SU-DHL-6 (cell line): ENCODE measurements around the gene SPHK2.

Experiments
- EZH2phosphoT487 ChIP-seq: fragments of 200-600 bp; sonication (generic), shearing (Covaris generic); conservative IDR thresholded peaks from 2 replicates; pipeline ENCODE4 v1.6.1; 2018; ENCODE audit warnings: mild to moderate bottlenecking, antibody characterized with exemption, low read length, moderate library complexity, mixed read lengths
- TF ChIP-seq, protein P1 (sequence below): fragments of 200-600 bp; sonication (generic); IDR thresholded peaks from one replicate; pipeline ENCODE4 v1.5.1; 2017; ENCODE audit warnings: antibody characterized with exemption, mild to moderate bottlenecking, low read length, moderate library complexity; ENCODE audit not compliant: insufficient read depth, poor library complexity, severe bottlenecking

DNA sequence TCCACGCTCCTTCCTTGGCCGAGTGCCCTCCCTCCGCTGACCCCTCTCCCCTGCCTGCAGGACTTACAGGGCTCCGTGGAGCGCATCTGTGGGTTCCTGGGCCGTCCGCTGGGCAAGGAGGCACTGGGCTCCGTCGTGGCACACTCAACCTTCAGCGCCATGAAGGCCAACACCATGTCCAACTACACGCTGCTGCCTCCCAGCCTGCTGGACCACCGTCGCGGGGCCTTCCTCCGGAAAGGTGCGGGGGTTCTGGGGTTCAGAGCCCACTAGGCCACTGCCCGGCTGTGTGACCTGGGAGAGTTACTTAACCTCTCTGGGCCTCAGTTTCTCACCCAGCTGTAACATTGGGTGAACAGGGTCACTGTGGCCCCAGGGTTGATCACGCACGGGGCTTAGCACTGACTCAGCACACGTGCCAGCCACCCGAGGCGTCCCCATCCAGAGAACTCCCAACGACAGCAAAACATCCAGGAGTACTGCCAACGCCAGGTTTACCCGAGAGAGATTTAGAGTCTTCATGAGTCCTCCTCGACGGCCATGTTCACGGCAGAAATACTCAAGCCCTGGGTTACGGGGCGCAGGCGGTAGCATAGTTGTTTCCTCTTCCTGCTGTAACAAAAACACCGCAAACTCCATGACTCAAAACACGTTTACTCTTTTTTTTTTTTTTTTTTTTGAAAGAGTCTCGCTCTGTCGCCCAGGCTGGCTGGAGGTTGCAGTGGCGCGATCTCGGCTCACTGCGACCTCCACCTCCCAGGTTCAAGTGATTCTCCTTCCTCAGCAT is 22.4 kb upstream of the SPHK2 start:
- TF ChIP-seq, protein P1, sequence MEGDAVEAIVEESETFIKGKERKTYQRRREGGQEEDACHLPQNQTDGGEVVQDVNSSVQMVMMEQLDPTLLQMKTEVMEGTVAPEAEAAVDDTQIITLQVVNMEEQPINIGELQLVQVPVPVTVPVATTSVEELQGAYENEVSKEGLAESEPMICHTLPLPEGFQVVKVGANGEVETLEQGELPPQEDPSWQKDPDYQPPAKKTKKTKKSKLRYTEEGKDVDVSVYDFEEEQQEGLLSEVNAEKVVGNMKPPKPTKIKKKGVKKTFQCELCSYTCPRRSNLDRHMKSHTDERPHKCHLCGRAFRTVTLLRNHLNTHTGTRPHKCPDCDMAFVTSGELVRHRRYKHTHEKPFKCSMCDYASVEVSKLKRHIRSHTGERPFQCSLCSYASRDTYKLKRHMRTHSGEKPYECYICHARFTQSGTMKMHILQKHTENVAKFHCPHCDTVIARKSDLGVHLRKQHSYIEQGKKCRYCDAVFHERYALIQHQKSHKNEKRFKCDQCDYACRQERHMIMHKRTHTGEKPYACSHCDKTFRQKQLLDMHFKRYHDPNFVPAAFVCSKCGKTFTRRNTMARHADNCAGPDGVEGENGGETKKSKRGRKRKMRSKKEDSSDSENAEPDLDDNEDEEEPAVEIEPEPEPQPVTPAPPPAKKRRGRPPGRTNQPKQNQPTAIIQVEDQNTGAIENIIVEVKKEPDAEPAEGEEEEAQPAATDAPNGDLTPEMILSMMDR = no peak
- no peak for TF ChIP-seq EZH2phosphoT487
